Memory B cell (primary cell): Measurements from ENCODE around the gene NECTIN3.

Source experiments
- ATAC-seq: fragments of 150-1000 bp; cut with Tn5 transposase; 2 replicates; pipeline ENCODE4 v1.10.0; 2021; ENCODE audit warnings: low read depth, mild to moderate bottlenecking, moderate library complexity
- DNase-seq, 2 donors: peaks; one replicate each; pipeline ENCODE4 v3.0.0; 2022; ENCODE audit warnings: low spot score in 2 of 2
- H3K27ac Mint-ChIP-seq: one replicate; pipeline ENCODE4 v1.8.0; 2022; ENCODE audit warnings: mild to moderate bottlenecking, moderate library complexity, mixed read lengths
- H3K27me3 Mint-ChIP-seq: one replicate; pipeline ENCODE4 v1.8.0; 2022; ENCODE audit warnings: mixed read lengths
- H3K36me3 Mint-ChIP-seq: one replicate; pipeline ENCODE4 v1.8.0; 2022; ENCODE audit warnings: mild to moderate bottlenecking, mixed read lengths
- H3K4me1 Mint-ChIP-seq: one replicate; pipeline ENCODE4 v1.8.0; 2022; ENCODE audit warnings: mixed read lengths
- H3K4me3 Mint-ChIP-seq: one replicate; pipeline ENCODE4 v1.8.0; 2022; ENCODE audit warnings: mild to moderate bottlenecking, moderate library complexity, mixed read lengths
- H3K9me3 Mint-ChIP-seq: one replicate; pipeline ENCODE4 v1.8.0; 2022; ENCODE audit warnings: mixed read lengths

The NECTIN3 gene

DNA sequence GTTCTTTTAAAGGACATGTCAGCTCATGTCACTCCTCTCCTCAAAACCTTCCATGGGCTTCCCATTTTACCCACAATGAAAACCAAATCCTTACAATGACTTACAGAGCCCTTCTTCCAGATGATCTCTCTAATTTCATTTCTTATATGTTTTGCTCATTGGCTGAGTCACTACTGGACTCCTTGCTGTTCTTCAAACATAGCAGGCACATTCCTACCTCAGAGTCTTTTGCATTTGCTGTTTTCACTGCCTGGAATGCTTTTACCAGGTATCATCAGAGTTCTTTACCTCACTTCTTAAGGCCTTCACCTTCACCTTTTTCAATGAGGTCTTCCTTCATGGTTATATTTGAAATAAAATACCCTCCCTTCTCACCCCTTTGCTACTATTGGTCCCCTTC is 57.3 kb downstream of the NECTIN3 start:
- Mint-ChIP-seq H3K27ac (no peak overlapping the region), H3K4me3 (no peak overlapping the region), H3K27me3 (no peaks in the 10 kb centered on the region), H3K9me3 (no peaks in the 10 kb centered on the region), H3K4me1 (no peaks in the 10 kb centered on the region), H3K36me3 (no peaks in the 10 kb centered on the region)
- DNase-seq (no peak), ATAC-seq (no peak)

DNA sequence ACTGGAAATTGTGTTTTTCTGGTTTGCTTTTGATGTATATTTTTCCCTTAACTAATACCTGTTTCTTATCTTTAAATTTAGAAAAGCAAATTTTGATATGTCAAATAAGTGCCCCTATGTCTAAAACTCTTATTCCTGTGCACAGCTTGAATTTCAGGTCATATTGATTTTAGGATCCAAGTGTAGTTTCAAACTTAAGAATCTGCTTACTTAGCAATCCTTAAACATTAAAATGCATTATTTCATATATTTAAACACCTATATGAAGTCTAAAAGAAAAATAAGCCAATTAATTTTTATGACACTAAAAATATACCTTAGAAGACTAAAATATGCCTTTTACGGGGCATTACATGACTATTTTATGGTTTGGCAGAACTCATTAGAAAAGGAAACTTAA is 59.2 kb downstream of the NECTIN3 start:
- no peaks in the 10 kb centered on the region for H3K4me1 Mint-ChIP-seq
- no peaks in the 10 kb centered on the region for H3K9me3 Mint-ChIP-seq
- no peaks in the 10 kb centered on the region for H3K27me3 Mint-ChIP-seq
- H3K4me3 Mint-ChIP-seq = no peak overlapping the region
- ATAC-seq = no peak
- no peaks in the 10 kb centered on the region for H3K36me3 Mint-ChIP-seq
- DNase-seq = no peak
- no peak overlapping the region for H3K27ac Mint-ChIP-seq

DNA sequence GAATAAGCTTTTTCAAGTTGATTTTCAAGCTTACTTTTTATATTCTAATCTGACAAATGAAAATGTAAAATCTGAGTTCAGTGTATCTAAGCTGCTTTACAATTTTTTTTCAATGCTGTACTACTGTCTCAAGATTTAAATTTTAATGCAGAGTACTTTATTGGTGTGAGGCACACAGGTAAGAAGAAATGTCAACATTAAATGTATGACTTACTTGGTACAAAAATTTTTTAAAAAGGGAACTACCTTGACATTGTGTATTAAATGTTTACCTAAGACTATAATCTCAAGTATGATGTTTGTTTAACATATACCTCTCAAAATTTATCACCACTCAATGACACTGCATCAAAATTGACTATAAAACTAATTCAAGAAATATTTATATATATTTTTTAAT is 62.7 kb downstream of the NECTIN3 start:
- no peak for ATAC-seq
- Mint-ChIP-seq H3K36me3 (no peaks in the 10 kb centered on the region), H3K27ac (no peak overlapping the region), H3K9me3 (no peaks in the 10 kb centered on the region), H3K4me3 (no peak overlapping the region), H3K4me1 (no peaks in the 10 kb centered on the region), H3K27me3 (no peaks in the 10 kb centered on the region)
- no peak for DNase-seq

GRCh38 chr3:111151438-111151837 is 79.8 kb downstream of the NECTIN3 start:
- Mint-ChIP-seq H3K27me3 (no peaks in the 10 kb centered on the region), H3K4me1 (no peaks in the 10 kb centered on the region), H3K36me3 (no peaks in the 10 kb centered on the region), H3K27ac (no peak overlapping the region), H3K9me3 (no peaks in the 10 kb centered on the region), H3K4me3 (no peak overlapping the region)
- ATAC-seq (no peak), DNase-seq (no peak)

GRCh38 chr3:111152496-111152895 is 80.9 kb downstream of the NECTIN3 start:
- Mint-ChIP-seq H3K27me3 (no peaks in the 10 kb centered on the region), H3K4me3 (no peak overlapping the region), H3K9me3 (no peaks in the 10 kb centered on the region), H3K27ac (no peak overlapping the region), H3K36me3 (no peaks in the 10 kb centered on the region), H3K4me1 (no peaks in the 10 kb centered on the region)
- no peak for DNase-seq
- no peak for ATAC-seq

- H3K36me3 Mint-ChIP-seq = no peaks in the 10 kb centered on the region
- no peaks in the 10 kb centered on the region for H3K9me3 Mint-ChIP-seq
- no peaks in the 10 kb centered on the region for H3K27me3 Mint-ChIP-seq
- H3K4me1 Mint-ChIP-seq = no peaks in the 10 kb centered on the region
- H3K27ac Mint-ChIP-seq = no peak overlapping the region
- ATAC-seq (no peak), DNase-seq (no peak)
- no peak overlapping the region for H3K4me3 Mint-ChIP-seq
Observed at GRCh38 chr3:111156517-111156916, 84.9 kb downstream of the NECTIN3 start.

GRCh38 chr3:111159391-111159790 is 87.8 kb downstream of the NECTIN3 start:
- ATAC-seq = no peak
- H3K4me1 Mint-ChIP-seq = no peaks in the 10 kb centered on the region
- H3K4me3 Mint-ChIP-seq = no peak overlapping the region
- no peaks in the 10 kb centered on the region for H3K9me3 Mint-ChIP-seq
- no peaks in the 10 kb centered on the region for H3K27me3 Mint-ChIP-seq
- no peak overlapping the region for H3K27ac Mint-ChIP-seq
- no peaks in the 10 kb centered on the region for H3K36me3 Mint-ChIP-seq
- DNase-seq = no peak

DNA sequence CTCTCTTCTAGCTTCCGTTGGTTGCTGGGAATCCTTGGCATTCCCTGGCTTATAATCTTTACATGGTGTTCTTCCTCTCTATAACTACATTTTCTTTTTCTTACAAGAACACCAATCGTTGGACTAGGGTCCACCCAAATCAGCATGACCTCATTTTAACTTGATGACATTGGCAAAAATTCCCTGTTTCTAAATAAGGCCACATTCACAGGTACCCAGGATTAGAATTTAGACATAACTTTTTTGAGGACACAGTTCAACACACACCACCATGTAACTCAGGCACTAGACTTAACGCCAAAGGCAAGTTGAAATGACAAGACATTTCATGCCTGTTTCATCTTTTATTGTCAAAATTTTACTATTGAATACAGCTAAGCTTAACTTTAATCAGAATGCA is 93.0 kb downstream of the NECTIN3 start:
- no peaks in the 10 kb centered on the region for H3K4me1 Mint-ChIP-seq
- H3K9me3 Mint-ChIP-seq = no peaks in the 10 kb centered on the region
- H3K36me3 Mint-ChIP-seq = no peaks in the 10 kb centered on the region
- ATAC-seq = no peak
- H3K27me3 Mint-ChIP-seq = no peaks in the 10 kb centered on the region
- no peak overlapping the region for H3K4me3 Mint-ChIP-seq
- H3K27ac Mint-ChIP-seq = no peak overlapping the region
- DNase-seq = no peak

DNA sequence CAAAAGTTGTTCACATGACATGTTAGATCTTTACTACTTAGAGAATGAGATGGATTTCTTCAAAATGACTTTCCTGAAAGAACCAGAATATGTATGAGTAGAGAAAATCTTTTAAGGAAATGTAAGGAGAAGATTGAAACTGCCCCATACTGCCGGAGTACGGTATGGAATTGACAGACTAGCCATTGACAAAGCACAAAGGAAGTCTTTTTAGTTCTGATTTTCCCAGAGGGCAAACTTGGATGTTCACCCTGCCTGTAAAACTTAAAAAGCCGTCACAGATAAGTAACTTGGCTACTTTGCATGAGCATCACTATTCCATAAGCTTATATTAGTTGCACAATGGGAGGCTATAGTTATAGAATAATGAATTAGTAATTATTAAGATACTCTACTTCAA is 93.8 kb downstream of the NECTIN3 start:
- H3K4me1 Mint-ChIP-seq = no peaks in the 10 kb centered on the region
- ATAC-seq (no peak), DNase-seq (no peak)
- no peak overlapping the region for H3K27ac Mint-ChIP-seq
- H3K4me3 Mint-ChIP-seq = no peak overlapping the region
- H3K9me3 Mint-ChIP-seq = no peaks in the 10 kb centered on the region
- H3K27me3 Mint-ChIP-seq = no peaks in the 10 kb centered on the region
- no peaks in the 10 kb centered on the region for H3K36me3 Mint-ChIP-seq

DNA sequence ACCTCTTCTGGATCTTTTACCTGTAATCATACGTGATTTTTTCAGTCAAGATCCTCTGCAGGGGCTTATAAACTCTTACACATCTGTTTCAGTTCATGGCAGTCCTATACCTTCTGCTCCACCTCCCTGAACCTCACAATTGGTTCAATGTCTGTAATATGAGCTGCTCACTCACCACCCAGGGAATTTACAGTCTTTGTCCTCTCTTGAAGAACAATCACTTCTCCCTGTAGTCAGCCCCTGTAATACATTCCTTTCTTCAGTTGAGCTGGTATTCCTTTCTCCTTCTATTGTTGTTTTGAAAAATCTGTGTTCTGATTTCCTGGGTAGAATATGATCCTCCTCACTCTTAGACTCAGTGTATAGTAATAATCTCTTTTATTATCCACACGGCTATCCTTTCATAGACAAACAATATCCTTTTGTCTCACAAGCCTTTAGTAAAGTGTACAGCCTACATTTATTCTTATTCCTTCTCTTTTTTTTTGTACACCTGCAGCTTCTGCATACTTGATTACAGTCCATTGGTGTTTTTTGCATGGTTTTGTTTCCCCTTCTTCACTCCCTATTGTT is 101.8 kb downstream of the NECTIN3 start:
- no peaks in the 10 kb centered on the region for H3K36me3 Mint-ChIP-seq
- H3K4me3 Mint-ChIP-seq = no peak overlapping the region
- H3K9me3 Mint-ChIP-seq = peaks cover 1% of the 10 kb centered on the region
- H3K27me3 Mint-ChIP-seq = no peaks in the 10 kb centered on the region
- ATAC-seq (no peak), DNase-seq (no peak)
- H3K27ac Mint-ChIP-seq = no peak overlapping the region
- no peaks in the 10 kb centered on the region for H3K4me1 Mint-ChIP-seq

DNA sequence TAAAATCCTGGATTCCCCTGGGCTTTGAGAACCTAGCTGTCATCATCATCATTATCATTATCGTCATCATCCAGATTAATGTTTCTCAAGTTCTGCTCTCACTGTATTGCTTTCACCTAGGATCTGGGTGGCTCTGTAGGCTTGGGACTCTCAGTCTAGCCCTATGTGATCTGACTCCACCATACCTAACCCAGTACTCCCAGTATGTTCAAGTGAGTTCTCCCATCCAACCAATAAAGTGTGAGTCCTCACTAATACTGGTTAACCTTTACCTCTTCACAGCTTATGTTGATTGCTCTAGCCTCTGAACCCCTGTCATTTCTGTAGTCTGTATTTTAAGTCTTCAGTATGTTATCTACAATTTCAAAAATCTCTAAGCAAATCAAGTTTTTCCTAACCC is 102.3 kb downstream of the NECTIN3 start:
- Mint-ChIP-seq H3K4me3 (no peak overlapping the region), H3K27ac (no peak overlapping the region), H3K36me3 (no peaks in the 10 kb centered on the region), H3K4me1 (no peaks in the 10 kb centered on the region), H3K27me3 (no peaks in the 10 kb centered on the region), H3K9me3 (peaks cover 1% of the 10 kb centered on the region)
- ATAC-seq (no peak), DNase-seq (no peak)

- no peak overlapping the region for H3K27ac Mint-ChIP-seq
- DNase-seq = no peak
Observed at GRCh38 chr3:111190518-111190917, 118.9 kb downstream of the NECTIN3 start.

DNA sequence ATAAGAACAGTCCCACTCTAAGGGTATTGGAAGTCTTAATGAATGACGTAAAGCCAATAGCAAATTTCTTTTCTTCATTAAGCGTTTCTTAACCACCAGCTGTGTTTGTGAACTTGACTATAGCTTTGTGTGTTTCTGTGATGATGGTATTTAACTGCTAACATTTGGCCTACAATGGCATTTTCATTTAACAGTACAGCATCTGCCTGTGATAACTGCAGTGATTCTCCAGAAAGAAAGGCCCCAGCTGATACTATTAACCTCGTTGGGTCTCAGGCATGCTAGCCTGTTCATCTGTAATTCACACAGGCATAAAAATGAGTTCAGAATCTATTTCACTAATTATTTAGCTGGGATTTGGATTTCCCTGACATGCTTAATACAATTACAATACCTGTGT is 121.9 kb downstream of the NECTIN3 start:
- H3K27me3 Mint-ChIP-seq = no peaks in the 10 kb centered on the region
- H3K9me3 Mint-ChIP-seq = no peaks in the 10 kb centered on the region
- H3K36me3 Mint-ChIP-seq = no peaks in the 10 kb centered on the region
- DNase-seq (no peak), ATAC-seq (no peak)
- H3K27ac Mint-ChIP-seq = no peak overlapping the region
- no peaks in the 10 kb centered on the region for H3K4me1 Mint-ChIP-seq
- H3K4me3 Mint-ChIP-seq = no peak overlapping the region

More at GRCh38 chr3:111190518-111190917, 118.9 kb downstream of the NECTIN3 start:
- H3K27me3 Mint-ChIP-seq = no peaks in the 10 kb centered on the region
- ATAC-seq = no peak
- no peaks in the 10 kb centered on the region for H3K9me3 Mint-ChIP-seq
- H3K4me1 Mint-ChIP-seq = no peaks in the 10 kb centered on the region
- H3K4me3 Mint-ChIP-seq = no peak overlapping the region
- H3K36me3 Mint-ChIP-seq = no peaks in the 10 kb centered on the region

GRCh38 chr3:111194048-111194447 is 122.4 kb downstream of the NECTIN3 start:
- Mint-ChIP-seq H3K4me3 (no peak overlapping the region), H3K27me3 (no peaks in the 10 kb centered on the region), H3K36me3 (no peaks in the 10 kb centered on the region), H3K9me3 (no peaks in the 10 kb centered on the region), H3K27ac (no peak overlapping the region), H3K4me1 (no peaks in the 10 kb centered on the region)
- DNase-seq = no peak
- peak; percentile 47 for ATAC-seq

DNA sequence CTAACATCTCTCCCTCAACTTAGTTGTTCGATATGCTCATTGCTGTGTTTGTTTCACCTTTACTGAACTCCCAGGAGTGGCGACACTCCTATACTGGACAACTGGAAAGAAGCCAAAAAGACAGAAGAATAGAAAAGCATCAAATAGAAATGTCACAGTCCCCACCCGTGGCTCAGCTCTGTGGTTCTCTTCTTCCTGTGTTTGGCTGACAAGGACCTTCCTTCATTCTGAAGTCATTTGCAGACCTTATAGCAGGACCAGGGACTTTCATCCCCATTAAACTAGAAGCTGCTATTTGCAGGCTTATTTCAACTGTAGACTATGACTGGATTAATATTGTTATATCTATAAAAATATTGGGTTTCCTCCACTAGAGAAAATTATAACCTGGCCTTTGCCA is 125.9 kb downstream of the NECTIN3 start:
- Mint-ChIP-seq H3K9me3 (no peaks in the 10 kb centered on the region), H3K27me3 (no peaks in the 10 kb centered on the region), H3K36me3 (no peaks in the 10 kb centered on the region), H3K4me3 (no peak overlapping the region), H3K4me1 (no peaks in the 10 kb centered on the region), H3K27ac (no peak overlapping the region)
- no peak for ATAC-seq
- DNase-seq = no peak
